ENCODE data around the gene ZNF683.

DNA sequence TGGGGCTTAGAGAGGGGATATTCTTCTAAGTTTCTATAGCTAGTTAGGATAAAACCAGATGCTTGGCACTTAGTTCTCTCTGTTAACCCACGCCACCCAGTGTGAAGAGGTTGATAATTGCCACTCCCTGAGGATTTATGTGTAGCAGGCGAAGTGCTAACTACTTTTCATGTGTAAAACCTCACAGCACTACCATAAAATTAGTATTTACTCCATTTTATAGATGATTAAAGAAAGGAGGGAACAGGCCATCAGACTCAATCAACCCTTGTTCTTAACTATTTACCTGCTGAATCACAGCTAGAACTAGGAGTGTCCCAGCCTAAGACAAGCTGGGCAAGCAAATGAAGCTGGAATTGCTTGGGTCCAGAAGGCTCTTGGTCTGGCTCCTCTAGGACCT lies 46.9 kb upstream of the ZNF683 start:
- TF ChIP-seq, protein P1, sequence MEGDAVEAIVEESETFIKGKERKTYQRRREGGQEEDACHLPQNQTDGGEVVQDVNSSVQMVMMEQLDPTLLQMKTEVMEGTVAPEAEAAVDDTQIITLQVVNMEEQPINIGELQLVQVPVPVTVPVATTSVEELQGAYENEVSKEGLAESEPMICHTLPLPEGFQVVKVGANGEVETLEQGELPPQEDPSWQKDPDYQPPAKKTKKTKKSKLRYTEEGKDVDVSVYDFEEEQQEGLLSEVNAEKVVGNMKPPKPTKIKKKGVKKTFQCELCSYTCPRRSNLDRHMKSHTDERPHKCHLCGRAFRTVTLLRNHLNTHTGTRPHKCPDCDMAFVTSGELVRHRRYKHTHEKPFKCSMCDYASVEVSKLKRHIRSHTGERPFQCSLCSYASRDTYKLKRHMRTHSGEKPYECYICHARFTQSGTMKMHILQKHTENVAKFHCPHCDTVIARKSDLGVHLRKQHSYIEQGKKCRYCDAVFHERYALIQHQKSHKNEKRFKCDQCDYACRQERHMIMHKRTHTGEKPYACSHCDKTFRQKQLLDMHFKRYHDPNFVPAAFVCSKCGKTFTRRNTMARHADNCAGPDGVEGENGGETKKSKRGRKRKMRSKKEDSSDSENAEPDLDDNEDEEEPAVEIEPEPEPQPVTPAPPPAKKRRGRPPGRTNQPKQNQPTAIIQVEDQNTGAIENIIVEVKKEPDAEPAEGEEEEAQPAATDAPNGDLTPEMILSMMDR (IDR thresholded peaks at IDR 0.05; ENCODE audit: low read length): no peak
- TF ChIP-seq EZH2 (optimal IDR thresholded peaks at IDR 0.05; ENCODE audit: low read depth, low read length) (no peak), EZH2phosphoT487 (IDR thresholded peaks at IDR 0.05; ENCODE audit: low read length) (no peak)
